Neuronal stem cell (in vitro differentiated cells): Measurements from ENCODE around the gene FAF1.

Source experiments
- DNase-seq: peaks from one replicate; pipeline ENCODE4 v3.0.0-alpha.2; 2013; ENCODE audit warnings: low spot score
- H2AFZ ChIP-seq: one replicate; pipeline ENCODE4 v1.6.1; 2013; ENCODE audit warnings: mild to moderate bottlenecking, low read length, inconsistent platforms
- H2AK5ac ChIP-seq: 2 replicates; pipeline ENCODE4 v1.6.1; 2013; ENCODE audit warnings: low read depth, mild to moderate bottlenecking, inconsistent platforms, low read length, moderate library complexity, mixed read lengths
- H2BK120ac ChIP-seq: 2 replicates; pipeline ENCODE4 v1.6.1; 2013; ENCODE audit warnings: low read depth, mild to moderate bottlenecking, inconsistent platforms, low read length, moderate library complexity, mixed read lengths
- H2BK12ac ChIP-seq: one replicate; pipeline ENCODE4 v1.6.1; 2013; ENCODE audit warnings: low read length, inconsistent platforms
- H2BK15ac ChIP-seq: 2 replicates; pipeline ENCODE4 v1.6.1; 2013; ENCODE audit warnings: mild to moderate bottlenecking, low read length, inconsistent platforms, mixed read lengths
- H2BK5ac ChIP-seq: one replicate; pipeline ENCODE4 v1.6.1; 2013; ENCODE audit warnings: inconsistent platforms, mild to moderate bottlenecking, low read length, moderate library complexity
- H3K14ac ChIP-seq: one replicate; pipeline ENCODE4 v1.6.1; 2013; ENCODE audit warnings: low read length, inconsistent platforms
- H3K18ac ChIP-seq: 2 replicates; pipeline ENCODE4 v1.6.1; 2013; ENCODE audit warnings: low read length, inconsistent platforms
- H3K23ac ChIP-seq: 2 replicates; pipeline ENCODE4 v1.6.1; 2013; ENCODE audit warnings: low read depth, mild to moderate bottlenecking, mixed read lengths, low read length, inconsistent platforms; ENCODE audit not compliant: poor library complexity
- H3K27ac ChIP-seq: replicated peaks from 3 replicates; pipeline ENCODE4 v1.5.1; 2013; ENCODE audit warnings: low read length, inconsistent platforms
- H3K27me3 ChIP-seq, 3 experiments: 2 replicates each; pipeline ENCODE4 v1.6.1; 2013; ENCODE audit warnings: low read length in 3 of 3, mild to moderate bottlenecking in 2 of 3, inconsistent platforms in 1 of 3, low read depth in 1 of 3, mixed read lengths in 1 of 3, moderate library complexity in 1 of 3; ENCODE audit not compliant: control insufficient read depth in 3 of 3, insufficient read depth in 3 of 3
- H3K36me3 ChIP-seq, 2 donors: replicated peaks in 1 of 2; 2 replicates each; pipeline ENCODE4 v1.6.1; 2013; ENCODE audit warnings: low read length in 2 of 2; ENCODE audit not compliant: control insufficient read depth in 2 of 2, insufficient read depth in 2 of 2
- H3K4ac ChIP-seq: 2 replicates; pipeline ENCODE4 v1.6.1; 2013; ENCODE audit warnings: inconsistent platforms, mild to moderate bottlenecking, low read length, moderate library complexity
- H3K4me1 ChIP-seq, 2 donors: 1 replicate in 1 of 2; 2 replicates in 1 of 2; pipeline ENCODE4 v1.6.1; 2013; ENCODE audit warnings: low read length in 2 of 2, low read depth in 1 of 2; ENCODE audit not compliant: control insufficient read depth in 2 of 2, insufficient read depth in 1 of 2
- H3K4me2 ChIP-seq: one replicate; pipeline ENCODE4 v1.6.1; 2013; ENCODE audit warnings: mild to moderate bottlenecking, low read length, inconsistent platforms; ENCODE audit not compliant: insufficient read depth, poor library complexity, severe bottlenecking
- H3K4me3 ChIP-seq, 2 donors: 2 replicates each; pipeline ENCODE4 v1.5.1; 2013; ENCODE audit warnings: low read length in 2 of 2, mild to moderate bottlenecking in 2 of 2, inconsistent platforms in 1 of 2, moderate library complexity in 1 of 2
- H3K79me1 ChIP-seq: one replicate; pipeline ENCODE4 v1.6.1; 2013; ENCODE audit warnings: low read depth, mild to moderate bottlenecking, inconsistent platforms, low read length, moderate library complexity
- H3K9ac ChIP-seq: one replicate; pipeline ENCODE4 v1.6.1; 2013; ENCODE audit warnings: mild to moderate bottlenecking, low read depth, low read length, inconsistent platforms; ENCODE audit not compliant: poor library complexity
- H3K9me3 ChIP-seq, 2 donors: replicated peaks in 1 of 2; 2 replicates each; pipeline versions ENCODE3 to v1.6.1; 2013; ENCODE audit warnings: low read length in 2 of 2, mild to moderate bottlenecking in 2 of 2, inconsistent platforms in 1 of 2, low read depth in 1 of 2, mixed read lengths in 1 of 2, moderate library complexity in 1 of 2; ENCODE audit not compliant: control insufficient read depth in 2 of 2, insufficient read depth in 1 of 2
- H4K8ac ChIP-seq: one replicate; pipeline ENCODE4 v1.6.1; 2013; ENCODE audit warnings: low read depth, mild to moderate bottlenecking, inconsistent platforms, low read length, moderate library complexity
- H4K91ac ChIP-seq: one replicate; pipeline ENCODE4 v1.6.1; 2013; ENCODE audit warnings: low read length, low read depth, mild to moderate bottlenecking, inconsistent platforms; ENCODE audit not compliant: poor library complexity
- WGBS, 2 donors: extraction: QIAGEN DNeasy Blood & Tissue Kit; methylation state at CpG; one replicate each; pipeline ENCODE4 v1.1.7; 2013; ENCODE audit warnings: missing lambda C conversion rate in 2 of 2, mixed read lengths in 1 of 2; ENCODE audit not compliant: insufficient read length in 2 of 2, insufficient replicate concordance in 1 of 2; ENCODE audit errors: extremely low coverage in 2 of 2; 5-methylcytosine and 5-hydroxymethylcytosine counted together

Gene FAF1

DNA sequence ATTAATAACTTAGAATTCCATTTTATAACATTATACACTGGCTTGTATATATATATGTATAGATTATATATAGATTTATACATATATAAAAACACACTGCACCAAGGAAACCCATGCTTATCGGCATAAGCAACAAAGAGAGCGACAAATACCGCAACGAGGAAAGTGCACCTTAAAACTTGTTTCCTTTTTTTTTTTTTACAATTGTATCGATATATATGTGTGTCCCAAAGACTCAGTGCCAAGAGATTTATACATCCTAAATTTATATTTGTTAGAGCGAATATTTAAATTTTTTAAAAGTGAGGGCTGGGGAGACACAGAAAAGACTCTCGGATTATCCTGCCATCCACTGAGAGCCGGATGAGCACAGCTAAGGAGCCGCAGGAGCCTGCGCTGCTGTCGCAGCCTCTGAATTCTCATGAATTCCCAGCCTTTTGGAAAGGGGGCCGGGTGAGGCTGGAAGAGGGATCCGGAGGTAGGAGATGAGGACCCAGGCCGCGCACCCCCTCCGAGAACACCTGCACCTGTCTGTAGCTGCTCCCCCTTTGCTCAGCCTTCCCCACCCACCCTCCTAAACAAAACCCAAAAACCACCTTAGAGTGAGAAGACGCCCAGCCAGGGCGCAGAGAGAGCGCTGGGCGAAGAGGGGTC lies 542.0 kb downstream of the FAF1 start:
- Histone ChIP-seq H2AK5ac (no peak overlapping the region), H4K8ac (no peak overlapping the region), H2BK15ac (no peak overlapping the region), H4K91ac (no peak overlapping the region), H3K9ac (no peak overlapping the region), H2BK120ac (no peak overlapping the region), H2BK5ac (no peak overlapping the region), H3K4ac (no peak overlapping the region), H3K4me2 (peak overlapping the region; percentile 72), H3K79me1 (no peaks in the 10 kb centered on the region), H3K4me3 (peak overlapping the region; percentile 34 to 71), H3K14ac (no peak overlapping the region), H3K9me3 (peaks cover 0 to 2% of the 10 kb centered on the region in 2 donors), H3K23ac (no peak overlapping the region), H3K4me1 (peaks cover 8 to 12% of the 10 kb centered on the region in 2 donors), H3K27me3 (peaks cover 78 to 99% (median 97%) of the 10 kb centered on the region in 3 experiments), H3K27ac (no peak overlapping the region), H2BK12ac (no peak overlapping the region), H2AFZ (peak overlapping the region; percentile 97), H3K18ac (peak overlapping the region; percentile 85), H3K36me3 (no peaks in the 10 kb centered on the region)
- WGBS, 2 donors, result no CpG with 5 or more reads among the region's 20 CpGs
- DNase-seq, result no peak

DNA sequence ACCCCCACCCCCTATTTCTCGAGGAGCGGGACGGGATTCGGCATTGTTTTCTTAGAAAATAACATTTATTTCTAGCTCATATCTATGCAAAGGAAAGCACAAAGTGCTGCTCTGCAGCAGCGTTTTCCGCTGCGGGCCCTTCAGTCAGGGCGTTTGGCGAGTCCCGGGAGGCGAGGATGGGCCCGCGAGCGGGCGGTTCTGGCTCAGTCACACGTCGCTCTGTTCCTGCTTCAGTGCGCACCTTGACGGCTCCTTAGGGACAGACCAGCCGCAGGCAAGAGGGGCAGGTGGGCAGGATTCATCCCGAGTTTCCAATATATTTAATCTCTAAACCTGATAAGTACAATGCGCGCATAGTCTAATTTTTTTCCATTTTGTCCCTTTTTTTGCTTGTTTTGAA lies 542.6 kb downstream of the FAF1 start:
- Histone ChIP-seq H4K91ac (no peak overlapping the region), H3K36me3 (no peaks in the 10 kb centered on the region), H3K9ac (no peak overlapping the region), H2AFZ (peak overlapping the region; percentile 71), H3K79me1 (no peaks in the 10 kb centered on the region), H2AK5ac (no peak overlapping the region), H3K27me3 (peaks cover 72 to 99% (median 94%) of the 10 kb centered on the region in 3 experiments), H2BK12ac (no peak overlapping the region), H2BK5ac (no peak overlapping the region), H4K8ac (no peak overlapping the region), H2BK120ac (no peak overlapping the region), H3K14ac (no peak overlapping the region), H3K27ac (no peak overlapping the region), H3K9me3 (peaks cover 0 to 2% of the 10 kb centered on the region in 2 donors), H3K4me2 (no peak overlapping the region), H3K18ac (no peak overlapping the region), H3K23ac (no peak overlapping the region), H2BK15ac (no peak overlapping the region), H3K4me3 (no peak overlapping the region), H3K4me1 (peaks cover 5 to 6% of the 10 kb centered on the region in 2 donors), H3K4ac (no peak overlapping the region)
- DNase-seq, result no peak
- no CpG with 5 or more reads among the region's 23 CpGs for WGBS, 2 donors

DNA sequence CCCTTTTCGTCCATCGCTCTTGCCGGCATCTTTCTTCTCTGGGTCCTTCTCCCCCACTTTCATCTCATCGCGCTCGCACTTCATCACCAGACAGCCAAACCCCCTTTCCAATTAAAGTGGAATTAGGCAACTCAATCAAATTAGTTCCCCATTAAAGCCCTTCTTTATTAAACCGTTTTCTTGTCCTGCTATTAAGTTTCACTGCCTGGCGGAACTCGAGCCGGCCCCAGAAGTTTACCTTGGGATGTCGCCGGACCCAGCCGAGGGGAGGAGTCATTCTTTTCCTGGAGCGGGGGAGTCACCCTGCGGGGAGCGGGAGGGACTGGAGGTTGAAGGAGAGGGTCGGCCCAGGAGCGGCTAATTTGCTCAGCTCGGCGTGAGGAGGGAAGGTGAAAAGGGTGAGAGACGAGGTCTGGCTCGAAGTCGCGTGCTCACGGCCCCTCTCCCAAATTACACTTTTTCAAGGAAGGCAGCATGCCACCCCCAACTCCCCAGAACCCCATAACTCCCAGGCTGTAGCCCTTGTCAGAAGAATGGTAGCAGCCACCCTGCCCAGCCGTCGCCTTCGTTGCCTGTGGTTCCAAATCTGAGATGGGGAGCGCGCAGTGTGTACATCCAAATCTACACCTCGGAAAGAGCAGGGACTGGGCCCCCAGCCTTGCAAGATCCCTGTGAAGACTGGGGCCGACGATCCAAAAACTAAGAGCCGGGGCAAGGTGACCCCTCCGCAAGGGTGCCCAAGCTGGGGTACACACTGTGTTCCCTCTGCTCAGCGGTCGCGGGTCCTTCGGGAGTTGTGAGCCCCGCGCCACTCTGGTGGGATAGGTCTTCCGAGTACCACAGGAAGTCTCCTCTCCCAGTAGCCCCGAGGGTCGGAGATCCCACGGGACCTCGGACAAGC lies 543.3 kb downstream of the FAF1 start:
- DNase-seq, result no peak
- Histone ChIP-seq H3K79me1 (no peaks in the 10 kb centered on the region), H3K4me3 (no peak overlapping the region), H3K36me3 (no peaks in the 10 kb centered on the region), H2BK120ac (no peak overlapping the region), H2AFZ (peak overlapping the region; percentile 71), H3K9ac (no peak overlapping the region), H2BK5ac (no peak overlapping the region), H3K14ac (no peak overlapping the region), H4K91ac (no peak overlapping the region), H3K4me1 (peaks cover 5 to 6% of the 10 kb centered on the region in 2 donors), H3K23ac (no peak overlapping the region), H2AK5ac (no peak overlapping the region), H3K4ac (no peak overlapping the region), H2BK15ac (no peak overlapping the region), H3K27ac (no peak overlapping the region), H3K4me2 (peak overlapping the region; percentile 26), H3K18ac (peak overlapping the region; percentile 40), H3K27me3 (peaks cover 65 to 99% (median 87%) of the 10 kb centered on the region in 3 experiments), H3K9me3 (peaks cover 0 to 2% of the 10 kb centered on the region in 2 donors), H2BK12ac (no peak overlapping the region), H4K8ac (no peak overlapping the region)
- no CpG with 5 or more reads among the region's 46 CpGs for WGBS, 2 donors

DNA sequence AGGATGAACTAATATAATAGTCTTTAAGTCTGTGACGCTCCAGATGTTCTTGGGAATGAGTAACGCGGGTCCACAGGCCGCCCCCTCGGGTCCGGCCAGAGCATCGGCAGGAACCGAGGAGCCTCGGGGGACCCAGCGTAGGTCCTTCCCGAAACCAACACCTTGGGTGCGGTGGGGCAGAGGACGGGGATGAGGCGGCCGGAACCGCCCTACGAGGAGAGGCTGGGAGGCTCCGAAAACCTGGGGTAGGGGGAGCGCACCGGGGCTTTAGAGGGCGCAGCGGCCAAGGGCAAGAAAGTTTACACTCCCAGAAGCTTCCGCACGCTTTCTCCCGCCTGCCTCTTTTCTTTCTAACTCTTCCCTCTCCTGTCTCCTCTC lies 543.9 kb downstream of the FAF1 start:
- H3K27ac ChIP-seq, result no peak overlapping the region
- no peak overlapping the region for H2BK120ac ChIP-seq
- peaks cover 0 to 2% of the 10 kb centered on the region in 2 donors for H3K9me3 ChIP-seq
- no peak overlapping the region for H3K23ac ChIP-seq
- no peak overlapping the region for H2AK5ac ChIP-seq
- no peaks in the 10 kb centered on the region for H3K36me3 ChIP-seq
- no peak overlapping the region for H2BK12ac ChIP-seq
- DNase-seq, result no peak
- H3K4me3 ChIP-seq, result no peak overlapping the region
- no peak overlapping the region for H3K9ac ChIP-seq
- H3K14ac ChIP-seq, result no peak overlapping the region
- no peak overlapping the region for H2BK15ac ChIP-seq
- peak overlapping the region; percentile 26 for H3K4me2 ChIP-seq
- peaks cover 5 to 6% of the 10 kb centered on the region in 2 donors for H3K4me1 ChIP-seq
- no peak overlapping the region for H4K91ac ChIP-seq
- H3K4ac ChIP-seq, result no peak overlapping the region
- H3K18ac ChIP-seq, result no peak overlapping the region
- no peak overlapping the region for H4K8ac ChIP-seq
- peaks cover 58 to 93% (median 80%) of the 10 kb centered on the region in 3 experiments for H3K27me3 ChIP-seq
- H2BK5ac ChIP-seq, result no peak overlapping the region
- peak overlapping the region; percentile 71 for H2AFZ ChIP-seq
- WGBS, 2 donors, result no CpG with 5 or more reads among the region's 25 CpGs
- no peaks in the 10 kb centered on the region for H3K79me1 ChIP-seq
